SU-DHL-6 (cell line): ENCODE results near the gene KMT2A.

Experiments used
- H2AFZ ChIP-seq: fragments of 200-600 bp; sonication (generic); 2 replicates; pipeline ENCODE4 v1.6.1; 2014; ENCODE audit warnings: low read depth, mild to moderate bottlenecking, moderate library complexity, mixed read lengths, antibody characterized with exemption, low read length; ENCODE audit not compliant: severe bottlenecking
- H3F3A ChIP-seq: fragments of 200-600 bp; shearing (Covaris generic); 2 replicates; pipeline ENCODE4 v1.6.0; 2016; ENCODE audit warnings: antibody characterized with exemption, mild to moderate bottlenecking; ENCODE audit not compliant: insufficient read depth
- H3K27ac ChIP-seq: fragments of 200-600 bp; sonication (generic); 2 replicates; pipeline ENCODE4 v1.5.1; 2016; ENCODE audit warnings: low read depth, mild to moderate bottlenecking, low read length, moderate library complexity, mixed read lengths
- H3K27me3 ChIP-seq: fragments of 200-600 bp; sonication (generic), shearing (Covaris generic); 2 replicates; pipeline ENCODE4 v1.6.0; 2014; ENCODE audit warnings: mild to moderate bottlenecking, low read length
- H3K36me3 ChIP-seq: fragments of 200-600 bp; sonication (generic); 2 replicates; pipeline ENCODE4 v1.6.1; 2014; ENCODE audit warnings: mild to moderate bottlenecking, low read length, mixed read lengths
- H3K4me2 ChIP-seq: fragments of 300-600, 200-600 bp; shearing (Covaris generic), sonication (generic); 2 replicates; pipeline ENCODE4 v1.6.0; 2014; ENCODE audit warnings: low read length, low read depth, mild to moderate bottlenecking; ENCODE audit not compliant: poor library complexity, severe bottlenecking
- H3K4me3 ChIP-seq: fragments of 200-600 bp; sonication (generic); 2 replicates; pipeline ENCODE4 v1.5.1; 2014; ENCODE audit warnings: antibody characterized with exemption, low read length, mild to moderate bottlenecking, mixed read lengths; ENCODE audit not compliant: insufficient read depth, poor library complexity, severe bottlenecking
- H3K79me2 ChIP-seq: fragments of 200-600 bp; sonication (generic); 2 replicates; pipeline ENCODE4 v1.6.1; 2014; ENCODE audit warnings: mild to moderate bottlenecking, low read length, moderate library complexity; ENCODE audit not compliant: insufficient read depth
- H3K9ac ChIP-seq: fragments of 200-600 bp; sonication (generic); 2 replicates; pipeline ENCODE4 v1.7.0; 2014; ENCODE audit warnings: mild to moderate bottlenecking, low read length
- H3K9me2 ChIP-seq: fragments of 200-600 bp; sonication (generic); replicated peaks from 2 replicates; pipeline ENCODE4 v1.6.1; 2014; ENCODE audit warnings: low read length; ENCODE audit not compliant: insufficient read depth
- H3K9me3 ChIP-seq: fragments of 200-600 bp; sonication (generic); 2 replicates; pipeline ENCODE4 v1.6.1; 2014; ENCODE audit warnings: low read length, mixed read lengths; ENCODE audit not compliant: insufficient read depth
- H4K20me1 ChIP-seq: fragments of 200-600 bp; sonication (generic); 2 replicates; pipeline ENCODE4 v1.6.1; 2014; ENCODE audit warnings: low read depth, mild to moderate bottlenecking, antibody characterized with exemption, low read length, moderate library complexity, mixed read lengths
- CTCF ChIP-seq: fragments of 200-600 bp; sonication (generic); IDR thresholded peaks from one replicate; pipeline ENCODE4 v1.5.1; 2017; ENCODE audit warnings: antibody characterized with exemption, mild to moderate bottlenecking, low read length, moderate library complexity; ENCODE audit not compliant: insufficient read depth, poor library complexity, severe bottlenecking
- EZH2phosphoT487 ChIP-seq: fragments of 200-600 bp; sonication (generic), shearing (Covaris generic); conservative IDR thresholded peaks from 2 replicates; pipeline ENCODE4 v1.6.1; 2018; ENCODE audit warnings: mild to moderate bottlenecking, antibody characterized with exemption, low read length, moderate library complexity, mixed read lengths

The KMT2A gene

DNA sequence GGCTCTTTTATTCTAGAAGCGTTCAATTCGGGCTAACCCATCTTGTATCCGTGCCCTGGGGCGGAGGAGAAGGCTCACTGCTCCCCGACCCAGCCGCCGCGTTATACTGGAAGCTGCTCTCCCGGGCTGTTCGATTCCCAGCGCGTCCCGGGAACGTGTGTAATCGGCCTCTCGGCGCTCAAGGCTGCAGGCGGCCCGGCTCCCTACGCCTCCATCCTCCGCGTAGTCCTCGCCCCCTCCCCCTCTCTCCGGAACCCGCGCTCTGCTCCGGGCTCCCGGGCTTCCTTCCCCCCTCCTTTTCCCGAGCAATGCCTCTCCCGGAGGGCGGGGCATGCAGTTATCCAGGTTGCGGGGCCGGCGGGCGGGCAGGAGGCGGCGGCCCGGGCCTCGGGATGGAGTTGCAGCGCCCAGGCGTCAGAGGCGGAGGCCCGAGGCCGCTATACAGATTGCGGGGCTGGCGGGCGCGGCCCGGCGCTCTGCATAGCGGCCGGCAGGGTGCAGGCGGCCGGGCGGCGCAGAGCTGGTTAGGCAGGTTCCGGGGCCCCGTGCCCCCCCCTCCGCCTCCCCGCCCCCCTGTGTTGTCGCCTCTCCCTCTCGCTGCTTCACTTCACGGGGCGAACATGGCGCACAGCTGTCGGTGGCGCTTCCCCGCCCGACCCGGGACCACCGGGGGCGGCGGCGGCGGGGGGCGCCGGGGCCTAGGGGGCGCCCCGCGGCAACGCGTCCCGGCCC lies at the start of gene KMT2A:
TSS of gene KMT2A (plus strand) at position 600 of the 732 bp plus-strand sequence. CDS start at position 621, 21 bp downstream.
- peak within 1 kb of the TSS; percentile 91 for H3K27ac ChIP-seq
- peak within 1 kb of the TSS; percentile 86 for H3K4me2 ChIP-seq
- peak within 1 kb of the TSS; percentile 78 for H2AFZ ChIP-seq
- peaks cover 15% of the 10 kb centered on the region; the same call in 1 of the 2 replicates for H3F3A ChIP-seq
- TF ChIP-seq EZH2phosphoT487 (no peak), CTCF (no peak)
- no peaks in the 10 kb centered on the region for H3K9me2 ChIP-seq
- H3K9me3 ChIP-seq: no peaks in the 10 kb centered on the region
- peaks cover 17% of the 10 kb centered on the region for H4K20me1 ChIP-seq
- H3K27me3 ChIP-seq: no peaks in the 10 kb centered on the region
- peak within 1 kb of the TSS; percentile 85 for H3K4me3 ChIP-seq
- H3K79me2 ChIP-seq: peaks cover 45% of the 10 kb centered on the region
- H3K36me3 ChIP-seq: peaks cover 17% of the 10 kb centered on the region
- peak within 1 kb of the TSS; percentile 92 for H3K9ac ChIP-seq

DNA sequence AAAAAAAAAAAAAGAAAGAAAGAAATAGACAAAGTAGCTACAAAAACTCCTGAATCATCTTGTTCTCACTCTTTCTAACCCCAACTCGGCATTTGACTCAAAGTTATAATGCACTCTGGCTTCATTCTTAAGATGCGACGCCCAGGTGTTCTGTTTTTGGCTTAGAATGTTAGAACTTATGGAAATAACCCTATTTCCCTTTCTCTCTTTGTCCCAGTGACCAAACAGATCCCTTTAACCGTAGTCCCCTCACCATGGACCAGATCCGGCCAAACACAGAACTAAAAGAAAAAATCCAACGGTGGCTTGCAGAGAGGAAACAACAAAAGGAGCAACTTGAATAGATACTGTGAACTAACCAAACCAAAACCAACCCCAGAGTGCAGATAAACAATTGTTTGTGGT lies 40.2 kb upstream of the KMT2A start:
- Histone ChIP-seq H3K9me3 (no peaks in the 10 kb centered on the region), H3F3A (peaks cover 24% of the 10 kb centered on the region), H3K9ac (no peak overlapping the region), H3K36me3 (peaks cover 8% of the 10 kb centered on the region; the same call in 1 of the 2 replicates), H3K4me3 (no peak overlapping the region), H3K9me2 (no peaks in the 10 kb centered on the region), H4K20me1 (no peaks in the 10 kb centered on the region), H3K4me2 (no peak overlapping the region), H3K79me2 (no peaks in the 10 kb centered on the region), H3K27me3 (no peaks in the 10 kb centered on the region), H3K27ac (no peak overlapping the region), H2AFZ (no peak overlapping the region)
- no peak for TF ChIP-seq EZH2phosphoT487

GRCh38 chr11:118397448-118397847 lies 38.8 kb upstream of the KMT2A start:
- Histone ChIP-seq H3K4me3 (no peak overlapping the region), H3K27me3 (no peaks in the 10 kb centered on the region), H3K9me2 (no peaks in the 10 kb centered on the region), H3K4me2 (no peak overlapping the region), H3K9ac (no peak overlapping the region), H3K79me2 (peaks cover 11% of the 10 kb centered on the region), H2AFZ (no peak overlapping the region), H3F3A (peaks cover 24% of the 10 kb centered on the region), H3K27ac (no peak overlapping the region), H3K9me3 (no peaks in the 10 kb centered on the region), H4K20me1 (peaks cover 4% of the 10 kb centered on the region; the same call in 1 of the 2 replicates), H3K36me3 (peaks cover 2% of the 10 kb centered on the region; the same call in 1 of the 2 replicates)
- no peak for TF ChIP-seq CTCF
